DND-41 (cell line): ENCODE data around the gene MRPL20.
A peak's percentile ranks its signal among the peaks of the same experiment; 100 is the strongest.

ENCODE experiments used
- CTCF ChIP-seq: IDR thresholded peaks from 2 replicates; pipeline ENCODE4 v1.5.1; 2012; ENCODE audit warnings: borderline replicate concordance, low read length, moderate library complexity, mild to moderate bottlenecking; ENCODE audit not compliant: poor library complexity, severe bottlenecking; ENCODE audit errors: extremely low read depth
- EZH2 ChIP-seq: IDR thresholded peaks from 3 replicates; pipeline ENCODE4 v1.6.1; 2012; ENCODE audit warnings: borderline replicate concordance, low read depth, mild to moderate bottlenecking, moderate library complexity, low read length, inconsistent platforms; ENCODE audit not compliant: severe bottlenecking

- TF ChIP-seq CTCF: peak; percentile 70
- no peak for TF ChIP-seq EZH2
Measured at GRCh38 chr1:1402072-1402900, 4.8 kb downstream of the MRPL20 start.
